Activated naive CD8-positive, alpha-beta T cell treated with anti-CD3 and anti-CD28 coated beads for 36 hours (primary cell): ENCODE results near the gene MACROD2. TPM values are rescaled to one million over a fixed set of nuclear protein-coding genes. Genes with fewer than 3 reads are reported as not detected.
"Not testable (repeated sequence)": the region's sequence is repeated elsewhere in the genome, so short reads cannot be mapped to it uniquely, and the experiment has no call there.

Source experiments
- DNase-seq: peaks from one replicate; pipeline ENCODE4 v3.0.0; 2021
- H3K27ac Mint-ChIP-seq: one replicate; pipeline ENCODE4 v1.8.0; 2022; ENCODE audit warnings: mild to moderate bottlenecking, moderate library complexity, mixed read lengths
- H3K27me3 Mint-ChIP-seq: one replicate; pipeline ENCODE4 v1.8.0; 2022; ENCODE audit warnings: mild to moderate bottlenecking, mixed read lengths
- H3K36me3 Mint-ChIP-seq: one replicate; pipeline ENCODE4 v1.8.0; 2021; ENCODE audit warnings: mild to moderate bottlenecking, mixed read lengths
- H3K4me1 Mint-ChIP-seq: one replicate; pipeline ENCODE4 v1.8.0; 2021; ENCODE audit warnings: mixed read lengths
- H3K4me3 Mint-ChIP-seq: one replicate; pipeline ENCODE4 v1.8.0; 2022; ENCODE audit warnings: mild to moderate bottlenecking, moderate library complexity, mixed read lengths
- H3K9me3 Mint-ChIP-seq: one replicate; pipeline ENCODE4 v1.8.0; 2022; ENCODE audit warnings: mixed read lengths
- total RNA-seq, 2 experiments: library from RNA; stranded (reverse); gene quantifications; one replicate each; pipeline ENCODE4 v1.2.3, GENCODE V29; 2021

MACROD2 gene
- total RNA-seq, 2 experiments from 2014 or later, result 0.12 to 0.14 TPM

GRCh38 chr20:14986656-14987055, 991.3 kb downstream of the MACROD2 start:
- Mint-ChIP-seq H3K36me3 (peaks cover 3% of the 10 kb centered on the region), H3K4me3 (no peak overlapping the region), H3K4me1 (no peaks in the 10 kb centered on the region), H3K9me3 (peaks cover 17% of the 10 kb centered on the region), H3K27me3 (no peaks in the 10 kb centered on the region), H3K27ac (no peak overlapping the region)
- DNase-seq, result no peak

GRCh38 chr20:14989535-14990290, 994.4 kb downstream of the MACROD2 start:
- H3K4me3 Mint-ChIP-seq, result no peak overlapping the region
- H3K36me3 Mint-ChIP-seq, result no peaks in the 10 kb centered on the region
- no peak for DNase-seq
- H3K27ac Mint-ChIP-seq, result no peak overlapping the region
- H3K4me1 Mint-ChIP-seq, result no peaks in the 10 kb centered on the region
- no peaks in the 10 kb centered on the region for H3K27me3 Mint-ChIP-seq
- no peaks in the 10 kb centered on the region for H3K9me3 Mint-ChIP-seq

GRCh38 chr20:14991023-14991422, 995.7 kb downstream of the MACROD2 start:
- peaks cover 3% of the 10 kb centered on the region for H3K9me3 Mint-ChIP-seq
- no peaks in the 10 kb centered on the region for H3K27me3 Mint-ChIP-seq
- H3K36me3 Mint-ChIP-seq, result no peaks in the 10 kb centered on the region
- no peak overlapping the region for H3K27ac Mint-ChIP-seq
- no peak overlapping the region for H3K4me3 Mint-ChIP-seq
- H3K4me1 Mint-ChIP-seq, result no peaks in the 10 kb centered on the region
- no peak for DNase-seq

- Mint-ChIP-seq H3K9me3 (peaks cover 3% of the 10 kb centered on the region), H3K4me3 (no peak overlapping the region), H3K36me3 (no peaks in the 10 kb centered on the region), H3K27me3 (no peaks in the 10 kb centered on the region), H3K4me1 (no peaks in the 10 kb centered on the region), H3K27ac (no peak overlapping the region)
- DNase-seq, result no peak
Measured at GRCh38 chr20:14992153-14992552, 996.8 kb downstream of the MACROD2 start.

GRCh38 chr20:14992961-14993360, 997.6 kb downstream of the MACROD2 start:
- Mint-ChIP-seq H3K4me1 (no peaks in the 10 kb centered on the region), H3K36me3 (no peaks in the 10 kb centered on the region), H3K9me3 (peaks cover 3% of the 10 kb centered on the region), H3K27ac (no peak overlapping the region), H3K27me3 (no peaks in the 10 kb centered on the region), H3K4me3 (no peak overlapping the region)
- no peak for DNase-seq

GRCh38 chr20:14996883-14997672, 1001.8 kb downstream of the MACROD2 start:
- no peak overlapping the region for H3K4me3 Mint-ChIP-seq
- no peaks in the 10 kb centered on the region for H3K4me1 Mint-ChIP-seq
- peaks cover 7% of the 10 kb centered on the region for H3K9me3 Mint-ChIP-seq
- H3K27ac Mint-ChIP-seq, result no peak overlapping the region
- H3K27me3 Mint-ChIP-seq, result no peaks in the 10 kb centered on the region
- no peak for DNase-seq
- no peaks in the 10 kb centered on the region for H3K36me3 Mint-ChIP-seq

- H3K4me1 Mint-ChIP-seq, result no peaks in the 10 kb centered on the region
- H3K9me3 Mint-ChIP-seq, result peaks cover 7% of the 10 kb centered on the region
- no peaks in the 10 kb centered on the region for H3K36me3 Mint-ChIP-seq
Measured at GRCh38 chr20:14997791-14998190, 1002.5 kb downstream of the MACROD2 start.

GRCh38 chr20:15005300-15005986, 1010.1 kb downstream of the MACROD2 start:
- Mint-ChIP-seq H3K27me3 (no peaks in the 10 kb centered on the region), H3K4me3 (no peak overlapping the region), H3K9me3 (no peaks in the 10 kb centered on the region), H3K36me3 (no peaks in the 10 kb centered on the region), H3K4me1 (no peaks in the 10 kb centered on the region), H3K27ac (no peak overlapping the region)
- DNase-seq, result no peak

More at GRCh38 chr20:14997791-14998190, 1002.5 kb downstream of the MACROD2 start:
- no peak for DNase-seq
- H3K4me3 Mint-ChIP-seq, result no peak overlapping the region
- H3K27ac Mint-ChIP-seq, result no peak overlapping the region
- H3K27me3 Mint-ChIP-seq, result no peaks in the 10 kb centered on the region

GRCh38 chr20:15011631-15012030, 1016.3 kb downstream of the MACROD2 start:
- H3K36me3 Mint-ChIP-seq, result no peaks in the 10 kb centered on the region
- no peak for DNase-seq
- H3K4me1 Mint-ChIP-seq, result no peaks in the 10 kb centered on the region
- H3K4me3 Mint-ChIP-seq, result no peak overlapping the region
- H3K27ac Mint-ChIP-seq, result no peak overlapping the region
- no peaks in the 10 kb centered on the region for H3K9me3 Mint-ChIP-seq
- H3K27me3 Mint-ChIP-seq, result no peaks in the 10 kb centered on the region

GRCh38 chr20:15012566-15012965, 1017.2 kb downstream of the MACROD2 start:
- Mint-ChIP-seq H3K27me3 (no peaks in the 10 kb centered on the region), H3K4me3 (no peak overlapping the region), H3K36me3 (no peaks in the 10 kb centered on the region), H3K27ac (no peak overlapping the region), H3K4me1 (no peaks in the 10 kb centered on the region), H3K9me3 (no peaks in the 10 kb centered on the region)
- DNase-seq, result no peak

- not testable (repeated sequence) for H3K4me1 Mint-ChIP-seq, H3K27me3 Mint-ChIP-seq, H3K27ac Mint-ChIP-seq, DNase-seq, H3K9me3 Mint-ChIP-seq, H3K4me3 Mint-ChIP-seq, H3K36me3 Mint-ChIP-seq
Measured at GRCh38 chr20:15016875-15017274, 1021.6 kb downstream of the MACROD2 start.

- Mint-ChIP-seq H3K4me3 (no peak overlapping the region), H3K36me3 (no peaks in the 10 kb centered on the region), H3K4me1 (no peaks in the 10 kb centered on the region), H3K27ac (no peak overlapping the region), H3K9me3 (peaks cover 2% of the 10 kb centered on the region), H3K27me3 (no peaks in the 10 kb centered on the region)
- no peak for DNase-seq
Measured at GRCh38 chr20:15018966-15019365, 1023.6 kb downstream of the MACROD2 start.

GRCh38 chr20:15020845-15021244, 1025.5 kb downstream of the MACROD2 start:
- Mint-ChIP-seq H3K4me1 (no peaks in the 10 kb centered on the region), H3K4me3 (no peak overlapping the region), H3K36me3 (no peaks in the 10 kb centered on the region), H3K9me3 (peaks cover 2% of the 10 kb centered on the region), H3K27ac (no peak overlapping the region), H3K27me3 (no peaks in the 10 kb centered on the region)
- no peak for DNase-seq

GRCh38 chr20:15022921-15023320, 1027.6 kb downstream of the MACROD2 start:
- Mint-ChIP-seq H3K9me3 (peaks cover 2% of the 10 kb centered on the region), H3K4me3 (no peak overlapping the region), H3K27me3 (no peaks in the 10 kb centered on the region)

GRCh38 chr20:15026759-15027158, 1031.4 kb downstream of the MACROD2 start:
- no peaks in the 10 kb centered on the region for H3K36me3 Mint-ChIP-seq
- no peak for DNase-seq

More at GRCh38 chr20:15022921-15023320, 1027.6 kb downstream of the MACROD2 start:
- no peaks in the 10 kb centered on the region for H3K36me3 Mint-ChIP-seq
- DNase-seq, result no peak
- no peak overlapping the region for H3K27ac Mint-ChIP-seq
- no peaks in the 10 kb centered on the region for H3K4me1 Mint-ChIP-seq

More at GRCh38 chr20:15026759-15027158, 1031.4 kb downstream of the MACROD2 start:
- Mint-ChIP-seq H3K27ac (no peak overlapping the region), H3K4me3 (no peak overlapping the region), H3K4me1 (no peaks in the 10 kb centered on the region), H3K9me3 (no peaks in the 10 kb centered on the region), H3K27me3 (no peaks in the 10 kb centered on the region)
